BLaER1 treated with 17β-estradiol and CSF1 and Interleukin-3, amounts not matched to agents 10 nM and 100 nM (cell line): Measurements from ENCODE around the gene ABCA7.

ENCODE experiments used
- H3K27ac ChIP-seq, 11 experiments: shearing (Covaris generic); formaldehyde crosslinking; 2 replicates each; pipeline ENCODE4 v1.8.1; 2022
- H3K27me3 ChIP-seq, 11 experiments: shearing (Covaris generic); formaldehyde crosslinking; 2 replicates each; pipeline ENCODE4 v1.8.1; 2022
- H3K36me3 ChIP-seq, 11 experiments: shearing (Covaris generic); formaldehyde crosslinking; 2 replicates each; pipeline ENCODE4 v1.8.1; 2022
- H3K4me1 ChIP-seq, 10 experiments: shearing (Covaris generic); formaldehyde crosslinking; 2 replicates each; pipeline ENCODE4 v1.8.1; 2022
- H3K4me2 ChIP-seq, 11 experiments: shearing (Covaris generic); formaldehyde crosslinking; 2 replicates each; pipeline ENCODE4 v1.8.1; 2022
- H3K4me3 ChIP-seq, 10 experiments: shearing (Covaris generic); formaldehyde crosslinking; 2 replicates each; pipeline ENCODE4 v1.8.1; 2022
- H3K9ac ChIP-seq, 11 experiments: shearing (Covaris generic); formaldehyde crosslinking; 2 replicates each; pipeline ENCODE4 v1.8.1; 2022
- H3K9me3 ChIP-seq, 11 experiments: shearing (Covaris generic); formaldehyde crosslinking; replicated peaks in 1 of 11; 2 replicates each; pipeline ENCODE4 v1.8.1; 2022
- H4K20me1 ChIP-seq, 11 experiments: shearing (Covaris generic); formaldehyde crosslinking; 2 replicates each; pipeline ENCODE4 v1.8.1; 2022
- Cebpa-rat ChIP-seq, 11 experiments: shearing (Covaris generic); IDR thresholded peaks; 2 replicates each; pipeline ENCODE4 v1.8.1; 2022

Gene ABCA7

DNA sequence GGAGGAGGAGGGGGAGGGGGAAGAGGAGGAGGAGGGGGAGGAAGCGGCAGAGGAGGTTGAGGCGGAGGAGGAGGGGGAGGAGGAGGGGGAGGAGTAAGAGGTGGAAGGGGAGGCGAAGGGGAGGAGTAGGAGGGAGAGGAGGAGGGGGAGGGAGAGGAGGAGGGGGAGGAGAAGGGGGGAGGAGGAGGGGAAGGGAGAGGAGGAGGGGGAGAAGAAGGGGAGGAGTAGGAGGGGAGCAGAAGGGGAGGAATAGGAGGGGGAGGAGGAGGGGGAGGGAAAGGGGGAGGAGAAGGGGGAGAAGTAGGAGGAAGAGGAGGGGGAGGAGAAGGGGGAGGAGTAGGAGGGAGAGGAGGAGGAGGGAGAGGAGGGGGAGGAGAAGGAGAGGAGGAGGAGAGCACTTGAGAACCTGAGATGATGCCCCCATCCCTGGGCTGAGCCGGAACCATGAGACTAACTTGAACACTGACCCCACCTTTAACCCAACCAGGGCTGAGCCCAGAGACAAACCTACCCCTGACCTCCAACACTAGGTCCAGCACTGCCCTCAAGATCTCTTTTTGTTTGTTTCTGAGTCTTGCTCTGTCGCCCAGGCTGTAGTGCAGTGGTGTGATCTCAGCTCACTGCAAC is 12.6 kb downstream of the ABCA7 start:
- Histone ChIP-seq H3K27ac (no peak overlapping the region), H4K20me1 (peaks cover 0 to 15% (median 0%) of the 10 kb centered on the region in 11 experiments; a peak in 4 of 22 replicates)

DNA sequence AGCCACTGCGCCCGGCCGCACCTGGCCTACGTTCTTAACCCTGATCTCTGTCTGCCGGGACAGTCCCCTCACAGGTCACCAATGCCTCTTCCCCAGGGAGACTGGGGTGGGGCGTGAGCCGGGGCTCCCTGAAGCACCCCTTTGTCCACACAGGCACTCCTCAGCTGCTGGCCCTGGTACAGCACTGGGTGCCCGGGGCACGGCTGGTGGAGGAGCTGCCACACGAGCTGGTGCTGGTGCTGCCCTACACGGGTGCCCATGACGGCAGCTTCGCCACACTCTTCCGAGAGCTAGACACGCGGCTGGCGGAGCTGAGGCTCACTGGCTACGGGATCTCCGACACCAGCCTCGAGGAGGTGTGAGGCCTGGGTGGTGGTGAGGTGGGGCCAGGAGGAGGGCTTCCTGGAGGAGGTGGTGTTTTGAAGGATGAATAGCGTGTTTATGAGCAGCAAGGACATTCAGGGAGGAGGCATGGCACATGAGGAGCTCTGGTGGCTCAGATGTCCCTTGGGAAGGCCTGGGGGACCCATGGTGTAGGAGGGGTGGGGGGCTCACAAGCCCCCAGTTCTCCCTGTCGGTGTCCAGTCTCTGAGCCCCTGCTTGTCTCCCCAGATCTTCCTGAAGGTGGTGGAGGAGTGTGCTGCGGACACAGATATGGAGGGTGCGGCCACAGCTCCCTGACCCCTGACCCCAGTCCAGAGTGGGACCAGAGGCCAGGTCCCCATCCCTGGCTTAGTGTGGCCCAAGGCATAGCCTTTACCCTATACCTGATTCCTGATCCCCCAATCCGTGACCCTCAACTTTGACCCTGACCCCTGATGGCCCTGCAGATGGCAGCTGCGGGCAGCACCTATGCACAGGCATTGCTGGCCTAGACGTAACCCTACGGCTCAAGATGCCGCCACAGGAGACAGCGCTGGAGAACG is 13.5 kb downstream of the ABCA7 start:
- no peak overlapping the region for H3K9ac ChIP-seq
- no peak overlapping the region for H3K27ac ChIP-seq
- peaks cover 0 to 56% (median 0%) of the 10 kb centered on the region in 11 experiments; a peak in 5 of 22 replicates for H3K36me3 ChIP-seq
- no peaks in the 10 kb centered on the region for H3K27me3 ChIP-seq
- no peaks in the 10 kb centered on the region for H3K9me3 ChIP-seq
- no peak for TF ChIP-seq Cebpa-rat (IDR thresholded peaks at IDR 0.05)
- H3K4me3 ChIP-seq: no peak overlapping the region
- H3K4me1 ChIP-seq: peaks cover 14 to 29% (median 17%) of the 10 kb centered on the region in 10 experiments
- no peak overlapping the region for H3K4me2 ChIP-seq
- H4K20me1 ChIP-seq: peaks cover 0 to 15% (median 0%) of the 10 kb centered on the region in 11 experiments; a peak in 4 of 22 replicates

More for the DNA sequence above, 12.6 kb downstream of the ABCA7 start:
- Histone ChIP-seq H3K4me2 (no peak overlapping the region), H3K27me3 (no peaks in the 10 kb centered on the region), H3K36me3 (peaks cover 0 to 57% (median 0%) of the 10 kb centered on the region in 11 experiments; a peak in 6 of 22 replicates), H3K4me1 (peaks cover 6 to 20% (median 8%) of the 10 kb centered on the region in 10 experiments), H3K9me3 (no peaks in the 10 kb centered on the region), H3K9ac (no peak overlapping the region), H3K4me3 (no peak overlapping the region)
- no peak for TF ChIP-seq Cebpa-rat (IDR thresholded peaks at IDR 0.05)

DNA sequence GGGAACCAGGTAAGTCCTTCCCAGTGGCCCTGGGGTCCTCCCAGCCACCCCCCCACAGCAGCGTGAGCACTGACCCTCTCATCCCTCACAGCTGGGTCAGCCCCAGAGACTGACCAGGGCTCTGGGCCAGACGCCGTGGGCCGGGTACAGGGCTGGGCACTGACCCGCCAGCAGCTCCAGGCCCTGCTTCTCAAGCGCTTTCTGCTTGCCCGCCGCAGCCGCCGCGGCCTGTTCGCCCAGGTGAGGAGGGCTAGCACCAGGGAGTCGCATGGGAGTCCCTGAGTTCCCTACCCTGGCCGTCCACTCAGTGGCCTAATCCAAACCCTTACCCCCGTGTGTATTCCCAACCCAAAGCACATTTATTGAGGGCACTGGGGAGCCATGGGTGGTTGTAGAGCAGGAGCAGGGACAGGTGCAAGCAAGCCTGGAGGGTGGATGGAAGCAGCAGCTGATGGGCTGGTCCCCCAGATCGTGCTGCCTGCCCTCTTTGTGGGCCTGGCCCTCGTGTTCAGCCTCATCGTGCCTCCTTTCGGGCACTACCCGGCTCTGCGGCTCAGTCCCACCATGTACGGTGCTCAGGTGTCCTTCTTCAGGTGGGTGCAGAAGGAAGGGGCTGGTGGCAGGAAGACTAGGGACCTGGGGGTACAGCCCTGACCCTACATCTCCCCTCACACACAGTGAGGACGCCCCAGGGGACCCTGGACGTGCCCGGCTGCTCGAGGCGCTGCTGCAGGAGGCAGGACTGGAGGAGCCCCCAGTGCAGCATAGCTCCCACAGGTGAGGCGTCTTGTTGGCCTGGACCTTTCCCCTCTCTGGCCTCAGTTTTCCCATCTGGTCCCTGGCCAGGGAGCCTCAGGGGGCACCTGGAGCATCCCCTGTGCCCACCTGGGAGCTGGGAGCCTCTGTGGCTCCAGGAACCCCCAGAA is 14.5 kb downstream of the ABCA7 start:
- Histone ChIP-seq H3K4me1 (peaks cover 14 to 35% (median 23%) of the 10 kb centered on the region in 10 experiments), H3K4me2 (no peak overlapping the region), H3K9ac (no peak overlapping the region), H3K4me3 (no peak overlapping the region), H3K27me3 (no peaks in the 10 kb centered on the region), H3K9me3 (no peaks in the 10 kb centered on the region), H3K27ac (no peak overlapping the region), H4K20me1 (peaks cover 0 to 15% (median 0%) of the 10 kb centered on the region in 11 experiments; a peak in 4 of 22 replicates), H3K36me3 (peaks cover 0 to 56% (median 0%) of the 10 kb centered on the region in 11 experiments; a peak in 5 of 22 replicates)
- no peak for TF ChIP-seq Cebpa-rat (IDR thresholded peaks at IDR 0.05)

DNA sequence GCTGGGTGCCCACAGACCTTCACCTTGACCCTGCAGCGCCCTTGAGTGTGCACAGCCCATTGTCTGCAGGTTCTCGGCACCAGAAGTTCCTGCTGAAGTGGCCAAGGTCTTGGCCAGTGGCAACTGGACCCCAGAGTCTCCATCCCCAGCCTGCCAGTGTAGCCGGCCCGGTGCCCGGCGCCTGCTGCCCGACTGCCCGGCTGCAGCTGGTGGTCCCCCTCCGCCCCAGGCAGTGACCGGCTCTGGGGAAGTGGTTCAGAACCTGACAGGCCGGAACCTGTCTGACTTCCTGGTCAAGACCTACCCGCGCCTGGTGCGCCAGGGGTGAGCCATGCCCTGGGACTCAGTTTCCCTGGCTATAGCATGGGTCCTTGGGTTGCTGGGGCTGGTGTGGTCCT is 15.1 kb downstream of the ABCA7 start:
- H3K4me1 ChIP-seq: peaks cover 14 to 34% (median 23%) of the 10 kb centered on the region in 10 experiments
- H3K9me3 ChIP-seq: no peaks in the 10 kb centered on the region
- no peak overlapping the region for H3K9ac ChIP-seq
- H3K4me3 ChIP-seq: no peak overlapping the region
- H3K27ac ChIP-seq: no peak overlapping the region
- H3K27me3 ChIP-seq: no peaks in the 10 kb centered on the region
- peaks cover 0 to 56% (median 0%) of the 10 kb centered on the region in 11 experiments; a peak in 5 of 22 replicates for H3K36me3 ChIP-seq
- TF ChIP-seq Cebpa-rat (IDR thresholded peaks at IDR 0.05): no peak
- H3K4me2 ChIP-seq: no peak overlapping the region
- H4K20me1 ChIP-seq: peaks cover 0 to 15% (median 0%) of the 10 kb centered on the region in 11 experiments; a peak in 4 of 22 replicates

DNA sequence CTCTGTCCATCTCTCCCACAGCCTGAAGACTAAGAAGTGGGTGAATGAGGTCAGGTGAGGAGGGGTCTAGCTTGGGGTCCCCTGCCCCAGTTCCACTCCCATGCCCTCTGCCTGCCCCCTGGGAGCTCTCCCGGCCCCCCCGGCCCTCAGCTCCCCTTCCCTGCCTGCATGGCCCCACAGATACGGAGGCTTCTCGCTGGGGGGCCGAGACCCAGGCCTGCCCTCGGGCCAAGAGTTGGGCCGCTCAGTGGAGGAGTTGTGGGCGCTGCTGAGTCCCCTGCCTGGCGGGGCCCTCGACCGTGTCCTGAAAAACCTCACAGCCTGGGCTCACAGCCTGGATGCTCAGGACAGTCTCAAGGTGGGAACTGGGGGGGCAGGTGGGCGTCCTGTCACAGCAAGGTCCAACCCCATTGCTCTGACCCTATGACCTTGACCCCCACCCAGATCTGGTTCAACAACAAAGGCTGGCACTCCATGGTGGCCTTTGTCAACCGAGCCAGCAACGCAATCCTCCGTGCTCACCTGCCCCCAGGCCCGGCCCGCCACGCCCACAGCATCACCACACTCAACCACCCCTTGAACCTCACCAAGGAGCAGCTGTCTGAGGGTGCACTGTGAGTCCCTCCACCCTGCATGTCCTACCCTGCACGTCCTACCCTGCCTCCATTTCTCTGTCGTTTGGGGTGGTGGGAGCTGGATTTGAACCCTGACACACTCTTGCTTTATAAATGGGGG is 16.1 kb downstream of the ABCA7 start:
- Histone ChIP-seq H4K20me1 (peaks cover 0 to 15% (median 0%) of the 10 kb centered on the region in 11 experiments; a peak in 4 of 22 replicates), H3K27me3 (no peaks in the 10 kb centered on the region), H3K9me3 (no peaks in the 10 kb centered on the region), H3K4me2 (no peak overlapping the region), H3K4me1 (peaks cover 14 to 34% (median 23%) of the 10 kb centered on the region in 10 experiments), H3K4me3 (no peak overlapping the region), H3K36me3 (peaks cover 0 to 52% (median 0%) of the 10 kb centered on the region in 11 experiments; a peak in 5 of 22 replicates), H3K9ac (no peak overlapping the region), H3K27ac (no peak overlapping the region)
- no peak for TF ChIP-seq Cebpa-rat (IDR thresholded peaks at IDR 0.05)

DNA sequence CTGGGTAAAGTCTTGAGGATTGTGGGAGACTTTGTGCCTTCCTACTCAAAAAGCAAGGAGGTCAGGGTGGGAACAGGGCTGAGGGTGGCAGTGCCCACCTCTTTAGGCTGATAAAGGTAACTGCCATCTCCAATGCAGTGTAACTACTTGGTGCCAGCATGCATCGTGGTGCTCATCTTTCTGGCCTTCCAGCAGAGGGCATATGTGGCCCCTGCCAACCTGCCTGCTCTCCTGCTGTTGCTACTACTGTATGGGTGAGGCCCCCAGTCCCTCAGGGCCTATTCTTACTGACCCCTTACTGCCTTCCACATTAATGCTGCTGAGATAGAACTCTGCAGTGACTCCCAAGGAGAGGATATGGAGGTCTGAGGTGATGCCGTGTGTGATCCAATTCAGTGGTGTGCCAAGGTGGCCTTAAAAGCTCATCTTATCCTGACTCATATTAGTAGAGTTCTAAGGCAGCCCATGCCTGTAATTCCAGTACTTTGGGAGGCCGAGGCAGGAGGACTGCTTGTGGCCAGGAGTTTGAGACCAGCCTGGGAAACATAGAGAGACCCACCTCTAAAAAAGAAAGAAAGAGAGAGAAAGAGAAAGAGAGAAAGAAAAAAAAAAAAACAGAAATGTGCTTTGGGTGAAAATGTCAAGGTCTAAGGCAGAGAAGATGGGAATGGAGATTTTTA is 17.4 kb downstream of the ABCA7 start:
- TF ChIP-seq Cebpa-rat (IDR thresholded peaks at IDR 0.05): no peak
- Histone ChIP-seq H3K4me1 (peaks cover 14 to 39% (median 23%) of the 10 kb centered on the region in 10 experiments), H3K9ac (peak overlapping the region in 2 of 11 experiments; percentile 21 to 30; a peak in 2 of 22 replicates), H3K4me2 (peak overlapping the region; percentile 0 to 73 (median 62); a peak in 18 of 22 replicates), H3K4me3 (no peak overlapping the region), H4K20me1 (peaks cover 0 to 15% (median 0%) of the 10 kb centered on the region in 11 experiments; a peak in 4 of 22 replicates), H3K27me3 (no peaks in the 10 kb centered on the region), H3K9me3 (no peaks in the 10 kb centered on the region), H3K36me3 (peaks cover 0 to 45% (median 0%) of the 10 kb centered on the region in 11 experiments; a peak in 5 of 22 replicates), H3K27ac (peak overlapping the region in 2 of 11 experiments; percentile 0 to 13; a peak in 2 of 22 replicates)

DNA sequence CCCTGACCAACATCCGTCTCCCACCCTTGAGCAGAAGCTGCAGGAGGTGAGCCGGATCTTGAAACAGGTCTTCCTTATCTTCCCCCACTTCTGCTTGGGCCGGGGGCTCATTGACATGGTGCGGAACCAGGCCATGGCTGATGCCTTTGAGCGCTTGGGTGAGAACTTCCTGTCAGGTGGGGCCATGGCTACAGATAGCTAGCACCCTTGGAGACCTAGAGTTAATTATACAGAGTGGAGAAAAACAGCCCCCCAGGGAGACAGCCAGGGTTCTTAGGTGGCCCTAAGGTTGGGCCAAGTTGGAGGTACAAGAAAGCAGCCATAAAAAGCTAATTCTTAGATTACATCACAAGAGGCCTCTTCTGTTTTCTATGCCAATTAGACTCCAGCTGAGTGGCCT is 18.2 kb downstream of the ABCA7 start:
- no peak for TF ChIP-seq Cebpa-rat (IDR thresholded peaks at IDR 0.05)
- Histone ChIP-seq H3K9ac (peak overlapping the region in 1 of 11 experiments; percentile 30; a peak in 2 of 22 replicates), H3K4me3 (no peak overlapping the region), H4K20me1 (peaks cover 0 to 13% (median 0%) of the 10 kb centered on the region in 11 experiments; a peak in 4 of 22 replicates), H3K4me2 (peak overlapping the region; percentile 0 to 73 (median 62); a peak in 19 of 22 replicates), H3K4me1 (peaks cover 14 to 34% (median 23%) of the 10 kb centered on the region in 10 experiments), H3K9me3 (0 out of 22 replicates have a peak, but pooled peaks cover 0 to 2% (median 0%) of the 10 kb centered on the region in 11 experiments), H3K27ac (peak overlapping the region in 3 of 11 experiments; percentile 0 to 32 (median 13); a peak in 2 of 22 replicates), H3K27me3 (no peaks in the 10 kb centered on the region), H3K36me3 (peaks cover 0 to 45% (median 0%) of the 10 kb centered on the region in 11 experiments; a peak in 5 of 22 replicates)
